Stimulated activated CD4-positive, alpha-beta T cell treated with anti-CD3 and anti-CD28 coated beads, Interleukin-1b, Interleukin-23, amount 100 ng/mL, for 1 hour (primary cell): ENCODE data around the gene GABRB3.

Source experiments
- DNase-seq, 2 donors: peaks; one replicate each; pipeline ENCODE4 v3.0.0-alpha.2; 2020; ENCODE audit warnings: low read depth in 2 of 2

Gene GABRB3

GRCh38 chr15:26772154-26773066 is at the start of gene GABRB3:
GABRB3 (minus strand) TSS chr15:26773066.
- no peak for DNase-seq

- no peak for DNase-seq
Observed at GRCh38 chr15:26807517-26808427, 34.9 kb upstream of the GABRB3 start.

DNA sequence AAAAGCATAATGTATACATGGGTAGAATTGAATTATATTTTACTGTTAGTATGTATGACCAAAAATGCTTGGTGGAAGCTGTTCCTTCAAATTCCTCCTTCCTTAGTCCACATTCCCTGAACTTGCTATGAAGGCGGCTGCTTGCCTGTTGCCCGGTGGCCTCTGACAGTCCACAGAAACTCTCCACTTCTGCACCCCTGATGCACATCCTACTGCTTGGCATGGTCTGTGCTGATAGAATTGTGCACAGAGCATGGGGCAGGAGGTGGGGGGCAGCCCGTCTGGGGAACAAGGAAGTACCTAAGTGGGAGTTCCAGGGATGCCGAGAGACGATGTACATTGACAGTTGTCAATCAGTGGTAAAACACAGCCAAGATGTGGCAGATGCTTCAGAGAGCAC is 33.7 kb upstream of the GABRB3 start:
- no peak for DNase-seq

DNA sequence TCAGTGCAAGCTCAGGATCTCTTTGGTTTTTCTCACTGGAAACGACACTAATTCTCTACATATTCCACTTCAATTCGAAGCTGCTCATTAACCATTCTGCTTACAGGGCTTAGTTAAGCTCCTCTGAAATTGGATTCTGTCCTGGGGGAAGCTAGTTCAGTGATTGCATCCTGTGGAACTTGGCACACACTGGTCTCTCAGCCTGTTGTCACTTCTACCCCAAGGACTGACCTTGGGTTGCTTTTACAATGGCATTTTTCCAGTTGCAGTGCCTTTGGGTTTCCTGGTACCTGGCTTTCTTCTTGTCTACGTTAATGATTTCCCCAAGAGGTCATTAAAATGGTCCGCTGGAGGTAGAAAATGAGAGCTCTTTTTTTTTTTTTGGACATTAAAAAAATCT is 33.3 kb upstream of the GABRB3 start:
- DNase-seq, result no peak

DNA sequence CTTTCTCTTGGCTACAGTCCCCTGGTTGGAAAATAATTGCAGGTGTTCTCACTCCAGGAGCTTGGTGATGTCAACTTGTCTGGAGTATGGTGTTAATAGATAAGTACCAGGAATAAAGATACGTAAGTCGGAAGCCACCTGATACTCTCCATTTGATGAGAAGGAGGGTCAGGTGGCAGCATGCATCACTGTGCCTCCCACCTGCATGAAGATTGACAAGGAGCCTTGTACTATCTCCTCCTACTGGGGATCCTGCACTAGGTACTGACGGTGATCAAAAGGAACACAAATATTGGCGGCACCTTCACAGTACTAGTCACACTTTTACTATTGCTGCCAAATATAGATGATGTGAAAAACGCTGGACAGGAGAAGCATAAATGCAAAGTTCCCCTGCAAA is 32.6 kb upstream of the GABRB3 start:
- DNase-seq, result no peak

DNA sequence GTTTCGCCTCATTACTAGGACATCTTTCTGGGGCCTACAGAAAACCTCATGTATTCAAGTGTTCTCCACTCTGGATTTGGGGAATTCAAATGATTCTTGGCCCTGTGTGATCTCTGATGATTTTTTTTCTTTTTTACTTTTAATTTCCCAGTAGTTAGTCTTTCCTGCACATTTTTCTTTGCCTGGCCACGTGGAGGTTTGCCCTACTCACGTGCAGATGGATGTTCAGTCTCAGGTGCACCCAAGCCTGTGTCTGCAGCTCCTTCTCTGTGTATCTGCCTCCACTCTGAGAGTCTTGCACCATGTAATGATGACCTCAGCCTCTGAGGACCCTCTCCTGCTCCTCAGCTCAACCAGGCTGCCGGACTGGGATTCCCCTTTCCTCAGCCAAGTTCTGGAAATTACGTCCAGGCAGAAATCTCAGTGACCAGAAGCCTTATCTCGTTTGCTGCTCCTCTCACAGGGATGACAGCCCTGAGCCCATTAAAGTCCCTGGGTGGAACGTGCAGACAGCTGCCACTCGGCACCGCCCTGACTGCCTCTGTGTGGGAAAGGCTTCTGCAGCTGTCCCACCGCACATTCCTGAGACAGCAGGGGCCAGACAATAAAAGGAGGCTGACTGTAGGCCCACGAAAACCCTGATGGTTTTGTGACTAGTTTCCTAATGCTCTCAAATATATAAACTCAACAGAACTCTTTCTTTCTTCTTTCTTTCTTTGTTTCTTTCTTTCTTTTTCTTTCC is 31.4 kb upstream of the GABRB3 start:
- no peak for DNase-seq

DNA sequence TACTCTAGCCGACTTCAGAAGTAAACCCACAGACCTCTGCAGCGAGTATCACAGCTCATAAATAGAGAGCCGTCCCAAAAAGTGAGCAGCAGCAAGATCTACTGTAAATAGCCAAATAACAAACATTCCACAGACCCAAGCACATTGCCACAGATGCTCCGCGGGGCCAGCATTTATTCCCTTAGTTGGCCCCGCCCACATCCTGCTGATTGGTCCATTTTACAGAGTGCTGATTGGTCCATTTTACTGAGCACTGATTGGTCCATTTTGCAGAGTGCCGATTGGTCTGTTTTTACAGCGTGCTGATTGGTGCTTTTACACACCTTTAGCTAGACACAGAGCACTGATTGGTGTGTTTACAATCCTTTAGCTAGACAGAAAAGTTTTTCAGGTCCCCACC is 17.3 kb upstream of the GABRB3 start:
- DNase-seq, result no peak

- no peak for DNase-seq
Observed at GRCh38 chr15:26781816-26782215, 8.9 kb upstream of the GABRB3 start.

GRCh38 chr15:26773917-26774316 is 1.1 kb upstream of the GABRB3 start:
- no peak for DNase-seq

DNA sequence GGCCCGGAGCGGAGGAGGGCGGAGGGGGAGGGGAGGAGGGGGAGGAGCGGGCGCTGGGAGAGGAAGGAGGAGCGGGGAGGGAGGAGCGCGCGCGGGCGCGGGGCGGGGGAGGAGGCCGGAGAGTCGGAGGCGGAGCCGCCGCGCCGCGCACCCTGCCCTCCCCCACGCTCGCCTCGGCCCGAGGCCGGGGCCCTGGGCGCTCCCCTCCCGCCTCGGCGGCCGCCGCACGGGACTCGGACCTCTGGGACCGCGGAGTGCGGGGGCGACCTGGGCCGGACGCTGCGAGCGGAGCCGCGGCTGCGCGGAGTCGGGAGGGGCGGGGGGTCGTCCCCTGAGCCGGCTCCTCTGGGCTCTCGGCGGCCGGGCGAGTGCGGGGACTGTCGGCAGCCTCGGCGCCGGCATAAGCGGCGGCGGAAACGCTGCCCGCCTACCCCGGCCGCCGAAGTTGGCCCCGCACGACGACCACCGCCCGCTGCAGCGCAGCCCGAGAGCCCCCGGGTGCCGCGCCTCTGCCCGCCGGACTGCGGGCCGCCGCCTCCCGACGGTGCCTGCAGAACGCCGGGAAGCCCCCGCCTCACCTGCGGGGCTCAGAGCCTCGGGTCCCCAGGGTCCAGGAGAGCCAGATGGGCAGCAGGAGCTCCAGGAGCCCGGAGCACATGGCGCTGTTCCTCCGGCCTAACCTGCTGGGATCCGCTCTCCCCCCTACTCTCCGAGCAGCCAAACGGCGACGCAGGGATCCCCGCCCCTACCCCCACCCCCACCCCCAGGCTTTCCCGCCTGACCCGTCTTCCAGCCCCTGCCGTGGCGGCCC is 406 bp upstream of the GABRB3 start:
- DNase-seq, result no peak

GRCh38 chr15:26771578-26772153 is 1.2 kb downstream of the GABRB3 start:
- no peak for DNase-seq

DNA sequence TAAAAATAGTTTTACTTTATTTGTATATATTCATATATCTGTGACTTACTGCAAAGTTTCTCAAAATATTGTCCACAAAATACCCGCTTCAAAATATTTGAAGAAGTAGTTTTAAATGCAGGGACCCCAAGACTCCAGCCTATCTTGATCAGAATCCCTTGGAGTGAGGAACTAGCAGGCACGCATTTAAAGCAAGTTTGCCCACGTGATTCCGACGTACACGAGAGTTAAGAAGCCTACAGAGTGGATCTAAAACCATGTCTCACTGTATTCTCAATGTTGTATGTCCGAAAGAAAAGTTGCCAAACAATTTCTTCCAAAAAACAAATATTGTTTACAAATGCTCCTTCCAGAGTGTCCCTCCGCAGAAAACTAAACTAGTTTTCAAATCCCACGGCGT is 1.7 kb downstream of the GABRB3 start:
- DNase-seq, result no peak

DNA sequence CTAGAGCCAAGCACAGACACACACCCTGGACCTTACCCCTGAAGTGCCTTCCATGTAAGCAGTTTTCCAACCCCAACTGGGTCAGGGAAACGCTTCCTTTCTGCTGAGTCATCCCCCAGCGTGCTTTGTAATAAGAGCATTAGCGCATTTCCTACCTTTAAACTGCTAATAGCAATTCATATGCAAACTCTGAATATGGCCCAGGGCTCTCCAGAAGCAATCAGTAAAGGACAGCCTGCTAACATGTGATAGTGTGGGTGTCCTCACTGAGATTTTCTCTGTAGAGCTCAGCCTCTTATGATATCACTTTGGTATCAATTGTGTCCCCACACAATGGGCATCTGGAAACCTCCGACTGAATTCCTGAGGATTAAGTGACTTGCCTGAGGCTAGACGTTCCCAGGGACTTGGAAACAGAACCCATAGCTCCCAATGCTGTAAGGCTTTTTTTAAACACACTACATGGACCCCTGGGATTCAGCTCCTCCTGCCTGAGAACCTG is 5.6 kb downstream of the GABRB3 start:
- no peak for DNase-seq

DNA sequence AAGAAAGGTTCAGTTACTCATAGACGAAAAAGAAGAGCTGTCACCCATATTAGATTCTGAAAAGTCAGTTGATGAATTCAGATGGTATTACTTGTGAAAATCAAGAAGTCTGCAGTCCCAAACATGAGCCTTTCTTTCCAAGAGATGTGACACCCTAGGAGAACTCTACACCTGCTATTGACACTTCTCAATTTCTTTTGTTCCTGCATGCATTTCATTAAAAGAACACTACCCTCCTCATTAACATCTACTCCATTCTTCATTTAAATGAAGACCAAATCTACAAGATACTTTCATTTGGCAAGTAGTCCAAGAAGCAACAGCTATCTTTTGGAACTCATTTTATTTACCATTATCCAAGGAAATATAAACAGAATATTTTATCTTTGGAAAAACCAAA is 6.6 kb downstream of the GABRB3 start:
- DNase-seq, result no peak

DNA sequence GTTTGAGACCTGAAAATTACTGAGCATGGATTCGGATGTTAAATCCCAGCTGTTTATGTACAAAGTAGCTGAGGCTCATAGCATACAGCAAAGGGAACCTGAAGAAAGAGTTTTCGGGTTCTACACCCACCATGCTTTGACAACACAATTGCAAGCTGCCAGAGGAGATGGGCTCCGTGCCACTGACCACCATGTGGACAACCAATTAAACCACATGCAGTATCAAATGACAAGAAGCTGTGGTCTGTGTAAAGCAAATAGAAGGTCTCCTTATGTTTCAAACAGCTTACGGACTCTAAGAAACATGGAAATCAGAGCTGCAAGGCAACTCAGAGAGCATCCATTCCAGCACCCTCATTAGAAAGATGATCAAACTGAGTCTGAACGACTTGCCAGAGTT is 12.9 kb downstream of the GABRB3 start:
- no peak for DNase-seq

DNA sequence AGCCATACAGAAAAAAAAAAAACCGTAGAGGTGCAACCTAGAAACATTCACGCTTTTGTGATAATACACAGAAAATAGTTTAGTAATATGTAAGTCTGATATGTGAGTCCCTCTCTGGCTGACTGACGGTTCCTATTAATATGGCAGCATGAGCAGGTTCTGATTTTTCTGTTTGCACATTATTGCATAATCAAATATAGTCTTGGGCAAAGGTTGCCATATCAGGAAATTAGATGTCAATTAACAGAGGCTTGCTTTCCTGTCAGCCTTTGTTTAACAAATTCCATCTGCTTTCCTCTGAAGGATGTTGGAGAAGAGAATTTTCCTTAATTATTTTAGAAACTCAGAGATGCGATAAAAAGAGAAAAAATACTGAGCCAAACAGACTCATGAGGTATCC is 14.8 kb downstream of the GABRB3 start:
- no peak for DNase-seq

DNA sequence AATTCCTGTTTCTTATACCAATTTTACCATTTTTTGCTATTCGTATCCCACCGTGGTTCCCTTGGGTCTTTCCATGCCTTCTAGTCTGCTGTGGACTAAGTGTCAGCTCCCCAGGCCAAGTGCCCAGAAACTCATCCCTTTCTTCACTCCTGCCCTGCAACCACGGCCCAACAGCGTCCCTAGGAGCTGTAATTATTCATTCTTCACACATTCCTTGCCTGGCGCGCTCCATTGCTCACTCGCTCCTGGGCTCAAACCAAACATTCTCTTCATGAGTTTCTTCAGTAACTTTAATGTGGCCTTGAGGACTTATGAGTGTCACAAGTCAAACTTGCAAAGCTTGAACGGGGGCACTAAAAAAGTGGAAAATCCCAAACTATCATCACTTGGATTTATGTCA is 15.7 kb downstream of the GABRB3 start:
- DNase-seq, result no peak

DNA sequence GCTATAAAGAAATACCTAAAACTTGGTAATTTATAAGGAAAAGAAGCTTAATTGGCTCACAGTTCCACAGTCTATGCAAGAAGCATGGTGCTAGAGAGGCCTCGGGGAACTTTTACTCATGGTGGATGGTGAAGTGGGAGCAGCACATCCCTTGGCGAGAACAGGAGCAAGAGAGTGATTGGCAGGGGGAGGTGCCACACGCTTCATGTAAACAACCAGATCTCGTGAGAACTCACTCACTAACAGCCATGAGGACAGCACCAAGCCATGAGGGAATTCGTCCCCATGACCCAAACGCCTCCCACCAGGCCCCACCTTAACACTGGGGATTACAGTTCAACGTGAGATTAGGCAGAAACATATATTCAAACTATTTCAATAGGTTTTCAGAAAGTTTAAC is 28.0 kb downstream of the GABRB3 start:
- no peak for DNase-seq

DNA sequence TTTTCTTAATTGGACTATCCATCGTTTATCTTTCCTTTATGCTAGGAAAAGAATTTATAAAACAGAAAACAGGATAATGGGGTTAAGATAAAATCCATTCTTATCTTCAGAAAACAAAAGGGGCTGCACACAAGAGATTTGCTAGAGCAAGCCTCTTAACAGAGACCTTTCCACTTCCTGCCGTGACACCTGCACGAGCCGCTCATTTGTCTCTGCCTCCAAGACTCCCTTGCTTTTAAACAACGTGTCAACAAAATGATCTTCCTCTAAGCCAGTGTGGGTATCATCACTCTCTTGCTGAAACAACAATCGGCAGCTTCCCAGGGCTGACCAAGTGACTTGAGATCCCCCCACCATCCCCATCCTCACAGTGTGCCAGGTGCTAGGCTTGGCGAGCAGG is 33.1 kb downstream of the GABRB3 start:
- DNase-seq, result no peak

DNA sequence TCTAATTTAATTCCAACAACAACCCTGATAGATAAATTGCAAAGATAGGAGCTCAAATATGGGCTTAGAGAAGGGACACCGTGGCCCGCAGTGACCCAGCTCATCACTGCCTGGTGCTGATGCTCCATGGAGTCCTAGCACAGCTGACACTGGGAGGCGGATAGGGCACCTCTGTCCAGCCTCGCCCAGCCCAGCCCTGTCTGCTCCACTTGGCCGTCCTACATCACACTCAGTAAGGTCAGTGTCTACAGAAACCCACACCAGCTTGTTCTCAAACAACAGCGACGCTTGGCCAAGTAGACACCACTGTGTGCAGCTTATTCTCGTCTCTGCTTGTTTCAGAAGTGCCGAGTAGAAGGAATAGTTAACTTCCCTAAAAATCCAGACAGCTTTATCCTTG is 33.9 kb downstream of the GABRB3 start:
- DNase-seq, result no peak
